Glutamatergic neuron (in vitro differentiated cells): Measurements from ENCODE around the gene ATP6V1G1. TPM values are rescaled to one million over a fixed set of nuclear protein-coding genes. Genes with fewer than 3 reads are reported as not detected.
"Not testable (repeated sequence)": the region's sequence is repeated elsewhere in the genome, so short reads cannot be mapped to it uniquely, and the experiment has no call there.

Source experiments
- DNase-seq: peaks from one replicate; pipeline ENCODE4 v3.0.0; 2022
- H3K27ac Mint-ChIP-seq: one replicate; pipeline ENCODE4 v1.8.0; 2020; ENCODE audit warnings: mild to moderate bottlenecking, mixed read lengths, inconsistent platforms; ENCODE audit not compliant: unreplicated experiment
- H3K27me3 Mint-ChIP-seq: one replicate; pipeline ENCODE4 v1.8.0; 2020; ENCODE audit warnings: mild to moderate bottlenecking, moderate library complexity, mixed read lengths, inconsistent platforms; ENCODE audit not compliant: unreplicated experiment
- H3K36me3 Mint-ChIP-seq: one replicate; pipeline ENCODE4 v1.8.0; 2020; ENCODE audit warnings: mild to moderate bottlenecking, mixed read lengths, inconsistent platforms; ENCODE audit not compliant: unreplicated experiment
- H3K4me1 Mint-ChIP-seq: one replicate; pipeline ENCODE4 v1.8.0; 2020; ENCODE audit warnings: mild to moderate bottlenecking, low read depth, mixed read lengths, inconsistent platforms; ENCODE audit not compliant: unreplicated experiment
- H3K4me3 Mint-ChIP-seq: one replicate; pipeline ENCODE4 v1.8.0; 2020; ENCODE audit warnings: mild to moderate bottlenecking, mixed read lengths, inconsistent platforms; ENCODE audit not compliant: unreplicated experiment
- H3K9me3 Mint-ChIP-seq: one replicate; pipeline ENCODE4 v1.8.0; 2020; ENCODE audit warnings: mild to moderate bottlenecking, moderate library complexity, mixed read lengths, inconsistent platforms; ENCODE audit not compliant: unreplicated experiment
- total RNA-seq: library from RNA; stranded (reverse); fragmentation: NEBNext Ultra II Directional; extraction: Animal tissue kit (Norgen Biotek cat#: 25700); gene quantifications from one replicate; pipeline ENCODE4 v1.2.1, GENCODE V29; 2021; ENCODE audit not compliant: unreplicated experiment
- TF ChIP-seq, protein P1 (sequence below): fragments of 200-600 bp; sonication (generic); IDR thresholded peaks from one replicate; pipeline ENCODE4 v1.5.0; 2021; ENCODE audit not compliant: partially characterized antibody, unreplicated experiment

Gene ATP6V1G1
- total RNA-seq, 1 donor from 2014 or later, result 156 TPM

DNA sequence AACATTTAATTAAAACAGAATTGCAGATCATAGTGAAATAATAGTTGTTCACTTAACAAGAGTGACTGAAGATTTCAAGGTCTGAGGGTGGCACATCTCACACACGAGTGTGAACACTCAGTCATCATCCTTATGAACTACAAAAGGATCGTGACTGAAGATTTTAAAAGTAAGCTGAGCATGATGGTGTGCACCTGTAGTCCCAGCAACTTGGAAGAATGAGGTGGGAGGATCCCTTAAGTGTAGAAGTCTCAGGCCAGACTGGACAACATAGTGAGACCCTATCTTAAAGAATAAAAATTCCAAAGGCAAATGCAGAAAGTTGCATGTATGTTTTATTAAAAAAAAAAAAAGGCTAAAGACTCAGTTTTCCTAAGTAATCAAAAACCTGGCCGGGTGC, 22.4 kb upstream of the ATP6V1G1 start:
- Mint-ChIP-seq H3K36me3 (peaks cover 3% of the 10 kb centered on the region), H3K27me3 (peaks cover 2% of the 10 kb centered on the region)
- TF ChIP-seq, protein P1, sequence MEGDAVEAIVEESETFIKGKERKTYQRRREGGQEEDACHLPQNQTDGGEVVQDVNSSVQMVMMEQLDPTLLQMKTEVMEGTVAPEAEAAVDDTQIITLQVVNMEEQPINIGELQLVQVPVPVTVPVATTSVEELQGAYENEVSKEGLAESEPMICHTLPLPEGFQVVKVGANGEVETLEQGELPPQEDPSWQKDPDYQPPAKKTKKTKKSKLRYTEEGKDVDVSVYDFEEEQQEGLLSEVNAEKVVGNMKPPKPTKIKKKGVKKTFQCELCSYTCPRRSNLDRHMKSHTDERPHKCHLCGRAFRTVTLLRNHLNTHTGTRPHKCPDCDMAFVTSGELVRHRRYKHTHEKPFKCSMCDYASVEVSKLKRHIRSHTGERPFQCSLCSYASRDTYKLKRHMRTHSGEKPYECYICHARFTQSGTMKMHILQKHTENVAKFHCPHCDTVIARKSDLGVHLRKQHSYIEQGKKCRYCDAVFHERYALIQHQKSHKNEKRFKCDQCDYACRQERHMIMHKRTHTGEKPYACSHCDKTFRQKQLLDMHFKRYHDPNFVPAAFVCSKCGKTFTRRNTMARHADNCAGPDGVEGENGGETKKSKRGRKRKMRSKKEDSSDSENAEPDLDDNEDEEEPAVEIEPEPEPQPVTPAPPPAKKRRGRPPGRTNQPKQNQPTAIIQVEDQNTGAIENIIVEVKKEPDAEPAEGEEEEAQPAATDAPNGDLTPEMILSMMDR, result no peak

DNA sequence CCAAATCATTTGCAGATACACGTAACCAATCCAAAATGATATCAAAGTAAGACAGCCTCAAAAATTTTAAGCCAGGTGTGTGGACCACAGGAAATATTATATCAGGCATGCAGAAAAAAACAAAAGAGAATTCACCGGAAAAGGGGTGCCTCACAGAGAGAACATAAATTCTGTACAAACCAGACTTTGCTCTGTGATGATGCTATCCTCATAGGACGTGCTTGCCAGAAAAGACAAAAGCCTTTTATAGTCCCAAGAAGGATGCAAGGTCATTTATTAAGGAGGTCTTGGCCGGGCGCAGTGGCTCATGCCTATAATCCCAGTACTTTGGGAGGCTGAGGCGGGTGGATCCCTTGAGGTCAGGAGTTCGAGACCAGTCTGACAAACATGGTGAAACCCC, 16.8 kb upstream of the ATP6V1G1 start:
- Mint-ChIP-seq H3K27ac (no peak overlapping the region), H3K36me3 (peaks cover 3% of the 10 kb centered on the region), H3K4me3 (no peak overlapping the region), H3K27me3 (no peaks in the 10 kb centered on the region), H3K4me1 (no peaks in the 10 kb centered on the region), H3K9me3 (no peaks in the 10 kb centered on the region)
- no peak for DNase-seq
- TF ChIP-seq, protein P1, result no peak

More for the DNA sequence above, 22.4 kb upstream of the ATP6V1G1 start:
- no peaks in the 10 kb centered on the region for H3K9me3 Mint-ChIP-seq
- no peak overlapping the region for H3K27ac Mint-ChIP-seq
- no peak overlapping the region for H3K4me3 Mint-ChIP-seq
- no peaks in the 10 kb centered on the region for H3K4me1 Mint-ChIP-seq
- no peak for DNase-seq

DNA sequence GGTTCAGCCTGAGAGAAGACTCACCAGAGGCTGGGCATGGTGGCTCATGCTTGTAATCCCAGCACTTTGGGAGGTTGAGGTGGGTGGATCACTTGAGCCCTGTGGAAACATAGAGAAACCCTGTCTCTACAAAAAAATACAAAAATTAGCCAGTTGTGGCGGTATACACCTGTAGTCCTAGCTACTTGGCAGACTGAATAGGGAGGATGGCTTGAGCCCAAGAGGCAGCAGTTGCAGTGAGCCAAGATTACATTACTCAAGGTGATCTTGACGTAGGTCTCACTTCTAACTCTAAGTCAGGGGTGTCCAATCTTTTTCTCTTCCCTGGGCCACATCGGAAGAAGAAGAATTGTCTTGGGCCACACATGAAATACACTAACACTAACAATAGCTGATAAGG, 16.2 kb upstream of the ATP6V1G1 start:
- H3K4me3 Mint-ChIP-seq, result no peak overlapping the region
- no peak for DNase-seq
- no peaks in the 10 kb centered on the region for H3K9me3 Mint-ChIP-seq

DNA sequence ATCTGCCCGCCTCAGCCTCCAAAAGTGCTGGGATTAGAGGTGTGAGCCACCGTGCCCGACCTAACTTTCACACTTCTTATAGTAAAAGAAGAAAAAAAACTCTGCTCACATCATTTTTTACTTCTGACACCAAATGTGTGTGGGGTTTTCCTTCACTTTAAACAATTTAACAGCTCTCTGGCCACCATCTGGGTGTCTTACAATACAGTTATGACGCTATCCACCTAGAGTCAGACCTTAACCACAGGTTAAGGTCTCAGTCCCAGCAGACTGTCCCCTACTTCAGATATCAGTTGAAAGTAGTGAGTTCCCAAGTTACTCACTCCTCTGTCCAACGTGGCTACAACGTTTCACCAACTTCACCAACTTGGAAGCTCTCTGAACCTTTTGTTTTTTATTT, 15.4 kb upstream of the ATP6V1G1 start:
- Mint-ChIP-seq H3K4me3 (no peak overlapping the region), H3K27ac (no peak overlapping the region), H3K4me1 (no peaks in the 10 kb centered on the region), H3K27me3 (no peaks in the 10 kb centered on the region), H3K36me3 (no peaks in the 10 kb centered on the region), H3K9me3 (no peaks in the 10 kb centered on the region)
- DNase-seq, result no peak
- TF ChIP-seq, protein P1, result no peak

More for the DNA sequence above, 16.2 kb upstream of the ATP6V1G1 start:
- no peaks in the 10 kb centered on the region for H3K36me3 Mint-ChIP-seq
- TF ChIP-seq, protein P1, result no peak
- H3K27ac Mint-ChIP-seq, result no peak overlapping the region
- H3K4me1 Mint-ChIP-seq, result no peaks in the 10 kb centered on the region
- H3K27me3 Mint-ChIP-seq, result no peaks in the 10 kb centered on the region

DNA sequence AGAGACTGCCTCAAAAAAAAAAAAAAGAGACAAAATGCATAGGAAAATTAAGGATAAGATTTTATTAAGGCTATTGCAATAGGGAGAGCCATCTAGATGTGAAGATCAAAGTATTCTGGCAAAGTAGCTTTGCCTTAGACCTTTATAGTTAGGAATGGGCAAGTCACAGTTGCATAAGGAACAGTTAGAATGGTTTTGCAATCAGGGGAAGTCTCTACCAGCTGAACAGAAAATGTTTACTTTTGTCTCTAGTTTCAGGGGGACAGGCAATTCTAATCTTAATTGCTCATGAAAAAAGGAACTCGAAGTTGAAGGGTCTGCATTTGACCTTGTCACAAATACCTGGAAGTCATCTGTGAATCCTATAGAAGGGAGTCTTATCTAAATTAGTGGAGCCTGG, 13.1 kb upstream of the ATP6V1G1 start:
- no peak overlapping the region for H3K27ac Mint-ChIP-seq
- TF ChIP-seq, protein P1, result no peak
- no peak overlapping the region for H3K4me3 Mint-ChIP-seq
- no peaks in the 10 kb centered on the region for H3K36me3 Mint-ChIP-seq
- DNase-seq, result no peak
- H3K4me1 Mint-ChIP-seq, result no peaks in the 10 kb centered on the region
- H3K27me3 Mint-ChIP-seq, result no peaks in the 10 kb centered on the region
- H3K9me3 Mint-ChIP-seq, result no peaks in the 10 kb centered on the region

DNA sequence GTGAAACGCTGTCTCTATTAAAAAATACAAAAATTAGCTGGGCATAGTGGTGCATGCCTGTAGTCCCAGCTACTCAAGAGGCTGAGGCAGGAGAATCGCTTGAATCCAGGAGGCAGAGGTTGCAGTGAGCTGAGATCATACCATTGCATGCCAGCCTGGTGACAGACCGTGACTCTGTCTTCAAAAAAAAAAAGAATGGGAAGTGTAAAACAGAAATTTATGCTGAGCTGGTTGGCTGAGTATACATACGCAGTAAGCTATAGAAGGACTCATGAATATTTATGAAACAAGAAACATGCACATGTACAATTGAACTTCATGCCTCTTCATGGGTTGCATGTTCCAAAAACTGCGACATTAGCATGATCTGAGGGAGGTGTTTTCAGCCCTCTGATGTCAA, 10.8 kb upstream of the ATP6V1G1 start:
- not testable (repeated sequence) for H3K4me1 Mint-ChIP-seq, DNase-seq, H3K9me3 Mint-ChIP-seq, H3K4me3 Mint-ChIP-seq, H3K27me3 Mint-ChIP-seq, H3K36me3 Mint-ChIP-seq, H3K27ac Mint-ChIP-seq

DNA sequence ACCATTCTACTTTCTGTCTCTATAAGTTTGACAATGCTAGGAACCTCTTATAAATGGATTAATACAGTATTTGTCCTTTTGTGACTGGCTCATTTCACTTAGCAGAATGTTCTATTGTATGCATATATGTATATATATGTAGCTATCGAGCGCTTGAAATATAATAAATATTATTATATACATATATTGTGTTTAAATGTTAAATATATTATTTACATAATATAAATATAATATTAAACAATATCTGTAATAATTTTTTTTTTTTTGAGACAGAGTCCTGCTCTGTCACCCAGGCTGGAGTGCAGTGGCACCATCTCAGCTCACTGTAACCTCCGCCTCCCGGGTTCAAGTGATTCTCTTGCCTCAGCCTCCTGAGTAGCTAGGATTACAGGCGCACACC, 9.4 kb upstream of the ATP6V1G1 start:
- not testable (repeated sequence) for H3K27ac Mint-ChIP-seq, H3K9me3 Mint-ChIP-seq, H3K4me3 Mint-ChIP-seq, H3K4me1 Mint-ChIP-seq, H3K36me3 Mint-ChIP-seq, H3K27me3 Mint-ChIP-seq, DNase-seq
